Endothelial cell of umbilical vein (primary cell): Measurements from ENCODE around the gene SPTY2D1. TPM values are rescaled to one million over a fixed set of nuclear protein-coding genes. Genes with fewer than 3 reads are reported as not detected.

Experiments used
- BruUV-seq: library from RNA; stranded (reverse); fragments of 400-500 nt; replicated peaks from 2 replicates; lab custom pipeline; 2021; lab: Mats Ljungman, UMichigan
- CTCF ChIA-PET: fragments of 300-600, 350-600 bp; sonication (Branson Sonifier 250); formaldehyde crosslinking; loops from one replicate; lab custom pipeline; 2021; ENCODE audit warnings: antibody characterized with exemption, inconsistent platforms; lab: Charles Lee
- POLR2A ChIA-PET: fragments of 300-600, 350-600 bp; sonication (Branson Sonifier 250); formaldehyde crosslinking; loops from one replicate; lab custom pipeline; 2021; ENCODE audit warnings: antibody characterized with exemption, inconsistent platforms; lab: Charles Lee
- DNase-seq: peaks from one replicate; pipeline ENCODE4 v3.0.0-alpha.2; 2011; ENCODE audit warnings: low read depth, low spot score
- FAIRE-seq: peaks from 2 replicates; lab custom pipeline; 2011; peaks lifted over from hg19 to GRCh38; lab: Jason Lieb, UNC
- H2AFZ ChIP-seq: 2 replicates; pipeline ENCODE4 v1.6.0; 2012; ENCODE audit warnings: low read depth, low read length, control low read depth, inconsistent platforms
- H3K27ac ChIP-seq: 2 replicates; pipeline ENCODE4 v1.5.1; 2011; ENCODE audit warnings: low read depth, mild to moderate bottlenecking, control low read depth, low read length, moderate library complexity; ENCODE audit not compliant: insufficient read depth
- H3K27me3 ChIP-seq, 2 experiments: 2 replicates each; pipeline versions ENCODE4 v1.6.0 to v1.6.1; 2011; ENCODE audit warnings: low read length in 2 of 2, mixed read lengths in 1 of 2; ENCODE audit not compliant: control insufficient read depth in 2 of 2, insufficient read depth in 2 of 2
- H3K36me3 ChIP-seq, 2 experiments: 2 replicates in 1 of 2; 3 replicates in 1 of 2; pipeline ENCODE4 v1.5.1; 2011; ENCODE audit warnings: low read length in 2 of 2, mild to moderate bottlenecking in 1 of 2, moderate library complexity in 1 of 2; ENCODE audit not compliant: control insufficient read depth in 2 of 2, insufficient read depth in 2 of 2; ENCODE audit errors: extremely low read depth in 1 of 2
- H3K4me1 ChIP-seq: 3 replicates; pipeline ENCODE4 v1.5.1; 2011; ENCODE audit warnings: mild to moderate bottlenecking, low read length; ENCODE audit not compliant: control insufficient read depth, insufficient read depth; ENCODE audit errors: extremely low read depth
- H3K4me2 ChIP-seq: 2 replicates; pipeline ENCODE4 v1.6.1; 2011; ENCODE audit warnings: low read length, control low read depth, mixed read lengths; ENCODE audit not compliant: insufficient read depth
- H3K4me3 ChIP-seq, 3 experiments: fragments of 200-600 bp in 1 of 3; sonication (generic), shearing (Covaris generic) in 1 of 3; replicated peaks in 1 of 3; 2 replicates each; pipeline ENCODE4 v1.5.1; 2011 to 2016; ENCODE audit warnings: control low read depth in 3 of 3, low read length in 3 of 3, mild to moderate bottlenecking in 2 of 3, inconsistent platforms in 1 of 3, low read depth in 1 of 3, moderate library complexity in 1 of 3; ENCODE audit not compliant: insufficient read depth in 1 of 3
- H3K79me2 ChIP-seq: 2 replicates; pipeline ENCODE4 v1.6.0; 2012; ENCODE audit warnings: low read length, inconsistent platforms; ENCODE audit not compliant: control insufficient read depth, insufficient read depth
- H3K9ac ChIP-seq: replicated peaks from 2 replicates; pipeline ENCODE3; 2011; ENCODE audit warnings: low read length, control low read depth; ENCODE audit not compliant: insufficient read depth; ENCODE audit errors: extremely low read depth
- H3K9me1 ChIP-seq: replicated peaks from 3 replicates; pipeline ENCODE4 v1.6.0; 2011; ENCODE audit warnings: mild to moderate bottlenecking, low read length; ENCODE audit not compliant: control insufficient read depth, insufficient read depth; ENCODE audit errors: extremely low read depth
- H3K9me3 ChIP-seq: replicated peaks from 2 replicates; pipeline ENCODE4 v1.5.1; 2012; ENCODE audit warnings: low read length, inconsistent platforms; ENCODE audit not compliant: control insufficient read depth, insufficient read depth
- H4K20me1 ChIP-seq: replicated peaks from 2 replicates; pipeline ENCODE3; 2011; ENCODE audit warnings: mild to moderate bottlenecking, low read length; ENCODE audit not compliant: control insufficient read depth, insufficient read depth; ENCODE audit errors: extremely low read depth
- EZH2 ChIP-seq: IDR thresholded peaks from 2 replicates; pipeline ENCODE4 v1.6.1; 2012; ENCODE audit warnings: borderline replicate concordance, low read depth, mild to moderate bottlenecking, moderate library complexity, low read length, inconsistent platforms; ENCODE audit not compliant: severe bottlenecking
- FOS ChIP-seq: IDR thresholded peaks from 2 replicates; pipeline ENCODE4 v1.6.1; 2011; ENCODE audit warnings: mild to moderate bottlenecking, low read length, moderate library complexity, borderline replicate concordance; ENCODE audit not compliant: insufficient read depth
- GATA2 ChIP-seq: IDR thresholded peaks from 2 replicates; pipeline ENCODE4 v1.7.0; 2011; ENCODE audit warnings: low read depth, mild to moderate bottlenecking, moderate library complexity, mixed read lengths, low read length; ENCODE audit not compliant: insufficient read length, insufficient read depth
- POLR2AphosphoS5 ChIP-seq: IDR thresholded peaks from 2 replicates; pipeline ENCODE4 v1.6.1; 2012; ENCODE audit warnings: low read depth, mild to moderate bottlenecking, control low read depth, low read length, moderate library complexity; ENCODE audit not compliant: insufficient read depth
- dilution Hi-C: fragments of 300-500 bp; cut with MboI; formaldehyde crosslinking; loops from one replicate; pipeline ENCODE4 v1.15.0; 2019; ENCODE audit warnings: low sequenced_read_pairs; ENCODE audit not compliant: extremely low pct_ligation_motif_present
- intact Hi-C: fragments of 100-400 bp; cut with micrococcal nuclease; formaldehyde crosslinking; loops from one replicate; pipeline ENCODE4 v1.10.0; 2022
- polyA plus RNA-seq, 4 experiments: library from polyadenylated mRNA; depleted of rRNA in 3 of 4; stranded (reverse) in 3 of 4; unstranded in 1 of 4; fragments of >200 nt; gene quantifications; 2 replicates each; pipeline versions ENCODE4 v1.2.1 to v1.2.3, GENCODE V29; 2011 to 2012; ENCODE audit warnings: missing spikeins in 1 of 4
- total RNA-seq: library from RNA; stranded (reverse); gene quantifications from 2 replicates; pipeline ENCODE4 v1.2.3, GENCODE V29; 2021
- TF ChIP-seq, protein P1 (sequence below): IDR thresholded peaks from 2 replicates; pipeline ENCODE4 v1.6.1; 2011; ENCODE audit not compliant: insufficient read depth, insufficient read length

Gene SPTY2D1
- total and polyA plus RNA-seq, 2 donors (not counting 3 experiments of a cell fraction or from before 2014, with no cell fraction given), result 5.5 to 18.7 TPM

DNA sequence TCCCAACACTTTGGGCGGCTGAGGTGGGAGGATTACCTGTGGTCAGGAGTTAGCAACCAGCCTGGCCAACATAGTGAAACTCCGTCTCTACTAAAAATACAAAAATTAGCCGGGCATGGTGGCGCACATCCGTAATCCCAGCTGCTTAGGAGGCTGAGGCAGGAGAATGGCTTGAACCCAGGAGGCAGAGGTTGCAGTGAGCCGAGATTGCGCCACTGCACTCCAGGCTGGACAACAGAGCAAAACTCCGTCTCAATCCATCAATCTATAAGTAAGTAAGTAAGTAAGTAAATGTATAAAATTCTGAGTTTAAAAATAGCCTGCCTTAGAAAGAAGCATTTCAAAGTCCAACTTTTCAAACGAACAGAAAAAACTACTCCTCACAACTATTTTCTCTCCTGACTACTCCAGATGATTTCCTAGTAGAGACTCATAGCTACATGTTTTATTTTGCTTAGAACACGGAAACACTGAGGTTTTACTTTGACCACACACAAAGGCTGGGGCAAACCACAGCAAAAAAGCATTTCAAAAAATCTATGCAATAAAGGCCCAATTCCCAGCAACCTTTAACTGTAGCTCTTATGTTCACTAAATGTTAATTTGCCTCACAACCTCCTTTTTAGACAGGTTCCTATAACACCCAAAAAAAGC is 16.3 kb downstream of the SPTY2D1 start:
- CTCF ChIA-PET, result interaction anchor here (0.9 to 1.8 kb wide), 9 partner anchors 8 to 374 kb away, joined by 3 to 7 read pairs (median 4); partner anchors contain the start of gene SPTY2D1
- TF ChIP-seq, protein P1, sequence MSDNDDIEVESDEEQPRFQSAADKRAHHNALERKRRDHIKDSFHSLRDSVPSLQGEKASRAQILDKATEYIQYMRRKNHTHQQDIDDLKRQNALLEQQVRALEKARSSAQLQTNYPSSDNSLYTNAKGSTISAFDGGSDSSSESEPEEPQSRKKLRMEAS, result no peak
- TF ChIP-seq EZH2, result no peak
- no peak for TF ChIP-seq FOS
- no peak for TF ChIP-seq GATA2
- no peak for TF ChIP-seq POLR2AphosphoS5
- Histone ChIP-seq H3K4me3 (no peak overlapping the region), H3K4me1 (peaks cover 5% of the 10 kb centered on the region), H2AFZ (no peak overlapping the region), H3K36me3 (peaks cover 10 to 17% of the 10 kb centered on the region in 2 experiments), H3K27me3 (no peaks in the 10 kb centered on the region), H3K9me3 (no peaks in the 10 kb centered on the region), H3K27ac (no peak overlapping the region), H4K20me1 (peaks cover 3% of the 10 kb centered on the region), H3K79me2 (peaks cover 51% of the 10 kb centered on the region), H3K9ac (no peak overlapping the region), H3K9me1 (no peaks in the 10 kb centered on the region), H3K4me2 (peak overlapping the region; percentile 4)
- BruUV-seq, result no TSS peak
- dilution Hi-C loops, result no loop called here
- DNase-seq (peak; percentile 3), FAIRE-seq (peak; percentile 26)
- POLR2A ChIA-PET, result no interaction called here
- intact Hi-C loops, result no loop called here
